ENCODE measurements around the gene CNTN1.

CNTN1 gene

GRCh38 chr12:40691913-40692764 is at the start of gene CNTN1:
Gene CNTN1 (plus strand): TSS chr12:40692439.
- DNase-seq = peak; percentile 87 to 98 (median 94)

DNA sequence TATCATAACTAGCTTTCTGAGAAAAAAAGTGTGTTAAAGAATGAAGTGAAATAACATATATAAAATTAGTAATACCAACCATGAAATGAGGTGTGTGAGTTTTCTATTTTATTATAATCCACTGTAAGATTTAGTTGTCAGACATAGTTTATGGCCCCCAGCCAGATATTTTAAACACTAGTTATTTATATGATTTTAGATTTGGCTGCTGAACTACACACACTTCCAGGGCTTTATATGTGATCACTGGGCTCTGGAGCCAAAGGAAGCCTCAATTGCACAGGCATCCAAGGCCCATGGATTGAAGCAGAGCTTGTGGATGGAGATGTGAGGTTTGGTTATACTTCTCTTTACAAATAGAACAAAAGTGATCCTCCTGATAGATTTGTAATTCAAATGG is 48.7 kb upstream of the CNTN1 start:
- no peak for DNase-seq

- no peak for DNase-seq
These were observed 48.3 kb upstream of the CNTN1 start for GRCh38 chr12:40643976-40644375.

GRCh38 chr12:40644708-40645107 is 47.5 kb upstream of the CNTN1 start:
- DNase-seq = no peak

- no peak for DNase-seq
These were observed 46.9 kb upstream of the CNTN1 start for GRCh38 chr12:40645361-40645760.

GRCh38 chr12:40646456-40646855 is 45.8 kb upstream of the CNTN1 start:
- no peak for DNase-seq

GRCh38 chr12:40646911-40647310 is 45.3 kb upstream of the CNTN1 start:
- DNase-seq = no peak

DNA sequence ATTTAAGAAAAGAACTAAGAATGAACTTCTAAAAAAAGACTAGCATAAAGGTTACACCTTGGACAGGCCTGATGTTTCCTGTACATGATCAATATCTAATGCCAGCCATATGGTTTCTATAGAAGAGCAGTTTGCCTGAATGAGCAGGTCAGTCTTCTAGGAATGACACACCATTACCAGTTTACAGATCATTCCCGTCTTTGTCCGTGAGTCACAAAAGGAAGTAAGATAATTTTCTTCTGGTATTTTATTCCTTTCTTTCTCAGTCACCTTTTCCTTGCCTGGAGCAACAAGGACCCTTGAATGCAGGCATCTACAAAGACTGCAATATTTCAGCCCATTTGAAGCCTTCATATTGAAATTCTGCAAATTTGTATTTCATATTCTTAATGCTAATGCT is 44.6 kb upstream of the CNTN1 start:
- DNase-seq = no peak

GRCh38 chr12:40648519-40648918 is 43.7 kb upstream of the CNTN1 start:
- DNase-seq = no peak

DNA sequence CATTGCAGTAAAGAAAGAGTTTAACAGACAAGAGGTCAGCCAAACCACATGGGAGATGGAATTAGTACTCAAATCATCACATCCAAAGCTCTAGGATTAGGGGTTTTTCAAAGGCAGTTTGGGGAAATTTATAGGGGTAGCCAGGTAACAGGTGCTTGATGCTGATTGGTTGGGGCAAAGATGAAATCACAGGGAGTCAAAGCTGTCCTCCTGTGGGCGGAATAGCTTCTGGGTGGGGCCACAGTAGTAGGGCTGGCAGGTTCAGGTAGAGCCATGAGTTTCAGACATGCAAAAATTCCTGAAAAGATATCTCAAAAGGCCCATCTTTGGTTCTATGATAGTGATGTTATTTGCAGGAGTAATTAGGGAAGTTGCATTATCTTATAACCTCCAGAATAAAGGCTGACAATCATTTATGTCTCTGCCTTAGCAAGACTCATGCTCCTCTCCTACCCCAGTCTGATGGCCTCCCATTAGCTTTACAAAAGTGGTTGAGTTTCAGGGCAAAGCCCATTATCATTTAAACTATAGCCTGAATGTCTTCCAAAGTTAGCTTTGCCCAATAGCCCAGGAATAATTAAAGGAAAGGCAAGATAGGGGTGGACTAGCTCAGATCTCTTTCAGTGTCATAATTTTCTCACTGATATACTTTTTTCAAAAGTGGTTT is 42.1 kb upstream of the CNTN1 start:
- no peak for DNase-seq

DNA sequence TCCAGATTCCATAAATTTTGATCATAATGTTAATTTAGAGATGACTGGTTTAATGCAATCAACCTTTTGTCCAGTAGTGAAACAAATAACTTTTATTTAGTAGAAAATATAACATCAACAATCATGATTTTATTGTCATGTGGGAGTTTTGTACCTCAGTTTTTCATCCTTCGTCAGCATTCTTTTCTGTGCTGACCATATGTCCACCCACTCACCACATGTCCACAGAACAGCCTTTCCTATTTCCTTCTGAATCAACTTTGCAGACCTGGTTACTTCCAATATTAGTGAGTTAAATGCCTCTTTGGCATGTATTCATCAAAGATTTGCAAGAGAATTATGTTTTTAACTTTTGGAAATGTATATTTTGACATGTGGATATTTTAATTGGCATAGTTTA is 36.8 kb upstream of the CNTN1 start:
- DNase-seq = no peak

DNA sequence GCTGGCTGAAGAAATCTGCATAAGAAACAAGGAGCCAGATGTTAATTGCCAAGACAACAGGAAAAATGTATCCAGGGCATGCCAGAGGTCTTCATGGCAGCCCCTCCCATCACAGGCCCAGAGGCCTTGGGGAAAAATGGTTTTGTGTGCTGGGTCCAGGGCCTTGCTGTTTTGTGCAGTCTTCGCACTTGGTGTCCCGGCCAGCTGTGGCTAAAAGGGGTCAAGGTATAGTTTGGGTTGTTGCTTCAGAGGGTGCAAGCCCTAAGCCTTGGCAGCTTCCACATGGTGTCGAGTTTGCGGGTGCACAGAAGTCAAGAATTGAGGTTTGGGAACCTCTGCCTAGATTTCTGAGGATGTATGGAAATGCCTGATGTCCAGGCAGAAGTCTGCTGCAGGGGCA is 29.9 kb upstream of the CNTN1 start:
- DNase-seq = no peak

DNA sequence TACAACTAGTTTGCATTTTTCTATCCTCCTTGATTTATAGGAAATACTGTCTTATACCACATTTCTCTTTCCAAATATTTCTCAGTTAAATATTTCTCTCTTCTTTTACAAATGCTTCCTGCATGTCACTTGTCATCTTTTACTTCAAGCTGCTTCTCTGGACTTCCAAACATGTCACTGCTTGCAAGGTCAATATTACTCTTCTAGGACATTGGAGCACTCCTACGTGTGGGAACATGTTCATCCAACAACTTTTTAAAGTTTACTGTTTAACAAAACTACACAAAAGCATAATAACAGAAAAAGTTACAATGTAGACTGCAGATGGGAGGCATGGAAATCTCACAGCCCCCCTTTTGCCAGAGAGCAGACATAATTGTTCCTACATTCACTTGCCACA is 28.5 kb upstream of the CNTN1 start:
- no peak for DNase-seq

- DNase-seq = peak in 1 of 3 experiments; percentile 49
These were observed 24.1 kb upstream of the CNTN1 start for GRCh38 chr12:40668099-40668529.

DNA sequence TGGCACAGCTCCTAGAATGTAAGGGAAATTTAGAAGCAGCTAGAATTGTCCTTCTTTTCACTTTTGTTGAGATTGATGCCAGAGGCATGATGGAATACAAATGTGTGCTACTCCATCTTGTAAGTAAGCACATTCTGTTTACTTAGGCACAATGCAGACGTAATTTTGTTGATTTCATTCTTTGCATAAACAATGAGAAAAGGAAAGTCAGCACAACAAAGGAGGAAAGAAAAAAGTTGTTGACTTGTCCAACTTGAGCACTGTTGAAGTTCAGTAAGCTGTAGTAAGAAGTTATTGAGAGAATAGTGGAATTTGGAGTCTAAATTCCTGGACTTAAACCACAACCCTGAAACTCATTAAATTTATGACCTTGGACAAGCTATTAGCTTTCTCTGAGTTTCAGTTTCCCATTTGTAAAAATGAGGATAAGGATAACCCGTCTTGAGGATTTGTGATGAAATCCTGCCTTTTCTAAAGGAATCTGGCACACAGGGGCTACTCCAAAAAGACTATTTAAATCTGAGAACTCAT is 19.4 kb upstream of the CNTN1 start:
- no peak for DNase-seq

DNA sequence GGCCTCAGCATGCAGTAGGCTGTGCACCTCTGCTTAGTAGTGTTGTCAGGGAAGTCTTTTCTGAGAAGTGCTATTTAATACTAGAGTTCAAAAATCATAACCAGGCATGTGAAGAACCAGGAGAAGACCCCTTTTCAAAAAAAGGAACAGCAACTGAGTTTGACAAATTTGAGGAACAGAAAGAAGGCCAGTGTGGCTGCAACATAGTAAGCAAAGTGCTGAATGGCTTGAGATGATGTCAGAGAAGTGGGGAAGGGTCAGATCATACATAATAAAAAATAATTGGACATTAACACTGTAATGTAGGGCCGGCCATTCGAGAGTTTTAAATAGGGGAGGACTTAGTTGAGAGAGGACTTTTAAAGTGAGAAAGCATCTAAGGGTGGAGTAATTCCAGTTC is 11.1 kb upstream of the CNTN1 start:
- no peak for DNase-seq

- no peak for DNase-seq
These were observed 7.3 kb upstream of the CNTN1 start for GRCh38 chr12:40684986-40685385.

DNA sequence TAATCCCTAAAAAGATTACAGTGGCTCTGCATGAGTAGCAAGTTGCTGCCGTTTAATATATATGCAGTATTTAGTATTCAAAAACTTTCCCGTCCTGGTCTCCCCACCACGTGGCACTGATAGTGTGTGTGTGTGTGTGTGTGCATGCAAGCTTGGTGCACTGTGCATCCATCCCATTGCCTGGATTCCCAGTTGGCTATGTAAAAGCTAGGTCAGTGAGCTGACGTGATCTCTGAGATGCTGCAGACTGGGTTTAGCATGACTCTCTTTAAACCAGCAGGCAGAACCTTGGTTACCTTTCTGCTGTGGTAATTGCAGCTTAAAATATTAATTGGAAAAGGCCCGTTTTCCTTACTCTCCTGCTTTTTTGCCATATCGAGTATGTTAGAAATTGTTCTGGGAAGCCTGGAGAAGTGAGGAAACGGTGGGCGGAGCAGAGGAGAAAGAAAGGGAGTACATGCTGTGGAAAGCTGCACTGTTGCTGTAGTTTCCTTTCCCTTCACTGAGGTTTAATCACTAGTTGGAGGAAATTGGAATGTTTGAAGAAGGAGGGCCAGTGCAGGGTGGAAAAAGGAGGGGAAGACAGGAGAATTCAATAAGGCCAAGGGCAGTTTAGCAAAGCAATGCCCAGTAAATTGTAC is 4.0 kb upstream of the CNTN1 start:
- DNase-seq = no peak

- no peak for DNase-seq
These were observed 2.7 kb upstream of the CNTN1 start for GRCh38 chr12:40689576-40689975.

DNA sequence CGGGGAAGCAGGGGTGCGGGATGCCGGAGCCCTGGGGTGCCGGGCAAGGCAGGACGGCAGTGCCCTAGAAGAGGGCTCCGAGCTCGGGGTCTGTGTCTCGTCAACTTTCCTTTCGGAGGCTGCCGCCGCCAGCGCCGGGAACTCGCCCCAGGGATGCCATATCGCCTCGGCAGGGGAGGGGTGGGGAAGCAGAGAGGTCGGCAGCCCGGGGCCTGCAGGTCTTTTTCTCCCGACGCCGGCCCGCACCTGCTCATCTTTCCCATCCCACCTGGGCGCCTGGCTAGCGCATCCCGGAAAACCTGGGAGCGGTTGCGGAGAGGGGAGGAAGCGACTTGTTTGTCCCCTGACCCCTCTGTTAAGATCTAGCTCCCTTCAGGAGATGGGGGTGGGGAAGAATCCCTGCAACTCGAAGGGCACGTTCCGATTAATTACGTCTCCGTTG is 547 bp downstream of the CNTN1 start:
- DNase-seq = peak in 2 of 3 experiments; percentile 68 to 90

- DNase-seq = peak; percentile 83 to 95 (median 88)
These were observed 1.1 kb downstream of the CNTN1 start for GRCh38 chr12:40693207-40693821.

DNA sequence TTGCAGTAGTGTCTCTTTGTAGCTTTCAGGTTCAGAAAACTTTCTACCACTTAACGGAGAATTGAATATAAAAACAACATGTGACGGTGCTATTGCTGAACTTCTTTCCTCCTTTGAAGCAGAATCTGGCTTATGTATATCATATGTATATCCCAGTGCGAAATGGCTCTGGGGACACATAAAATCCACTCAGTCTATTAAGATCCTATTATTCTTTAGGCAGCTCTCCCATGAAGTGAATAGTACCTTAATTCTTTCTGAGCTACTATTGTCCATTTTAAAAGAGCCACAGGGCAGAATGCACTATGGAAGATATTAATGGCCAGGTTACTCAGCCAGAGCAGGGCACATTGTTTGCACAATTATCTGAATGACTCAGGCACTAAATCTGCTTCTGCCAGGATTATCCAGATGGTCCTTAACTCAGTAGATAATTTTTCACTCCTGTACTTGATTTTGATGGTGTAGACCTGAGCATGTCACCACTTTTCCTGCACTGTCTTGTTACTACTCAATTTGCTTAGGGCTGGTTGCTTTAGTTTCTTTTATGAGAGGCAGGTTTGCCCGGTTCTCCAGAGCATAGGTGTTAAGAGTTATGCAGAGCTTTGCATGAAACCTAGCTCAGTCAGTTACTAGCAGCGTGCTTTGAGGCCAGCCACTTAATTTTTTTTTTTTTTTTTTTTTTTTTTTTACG is 5.5 kb downstream of the CNTN1 start:
- DNase-seq = peak in 2 of 3 experiments; percentile 88 to 99
